Thyroid gland (tissue), 4 donors: ENCODE results near the gene ZNF536.

Experiments used
- CTCF ChIP-seq, 6 experiments: fragments of 200-600 bp in 3 of 6; fragments of 450-650 bp in 3 of 6; sonication (generic) in 3 of 6; IDR thresholded peaks; one replicate each; pipeline ENCODE4 v1.5.1; 2016 to 2019; ENCODE audit warnings: antibody characterized with exemption in 6 of 6, mild to moderate bottlenecking in 2 of 6, inconsistent platforms in 1 of 6, moderate library complexity in 1 of 6
- POLR2A ChIP-seq, 2 donors: fragments of 450-650 bp; IDR thresholded peaks; one replicate each; pipeline ENCODE4 v1.6.1; 2017; ENCODE audit warnings: antibody characterized with exemption in 2 of 2, mild to moderate bottlenecking in 2 of 2, moderate library complexity in 1 of 2

DNA sequence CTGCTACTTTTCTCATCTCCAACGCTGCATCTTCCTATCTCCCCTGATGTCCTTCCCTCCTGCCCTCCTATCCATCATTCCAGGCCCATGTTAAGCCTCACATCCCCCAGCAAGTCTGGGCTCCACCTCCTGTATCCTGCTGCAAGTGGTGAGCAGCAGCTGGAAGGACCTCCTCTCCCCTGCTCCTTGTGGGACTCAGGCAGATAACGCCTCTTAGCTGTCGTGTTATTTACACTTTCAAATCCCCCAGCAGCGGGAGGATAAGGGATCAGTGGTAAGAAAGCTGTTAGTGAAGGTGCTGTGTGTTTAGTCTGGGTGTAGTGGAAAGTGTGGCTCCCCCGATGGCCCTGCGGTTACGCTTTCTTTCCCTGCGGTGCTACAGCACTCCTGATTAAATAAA, 211.9 kb downstream of the ZNF536 start:
- TF ChIP-seq CTCF (IDR thresholded peaks at IDR 0.05) = no peak
- no peak for TF ChIP-seq POLR2A (IDR thresholded peaks at IDR 0.05)
